HG03565 (cell line): Measurements from ENCODE around the gene HAX1.
"Not testable (repeated sequence)": the region's sequence is repeated elsewhere in the genome, so short reads cannot be mapped to it uniquely, and the experiment has no call there.

ENCODE experiments used
- ATAC-seq: cut with Tn5 transposase; IDR thresholded peaks from one replicate; pipeline ENCODE4 v1.9.1; 2021; ENCODE audit warnings: mild to moderate bottlenecking, moderate library complexity; ENCODE audit not compliant: unreplicated experiment

The HAX1 gene

DNA sequence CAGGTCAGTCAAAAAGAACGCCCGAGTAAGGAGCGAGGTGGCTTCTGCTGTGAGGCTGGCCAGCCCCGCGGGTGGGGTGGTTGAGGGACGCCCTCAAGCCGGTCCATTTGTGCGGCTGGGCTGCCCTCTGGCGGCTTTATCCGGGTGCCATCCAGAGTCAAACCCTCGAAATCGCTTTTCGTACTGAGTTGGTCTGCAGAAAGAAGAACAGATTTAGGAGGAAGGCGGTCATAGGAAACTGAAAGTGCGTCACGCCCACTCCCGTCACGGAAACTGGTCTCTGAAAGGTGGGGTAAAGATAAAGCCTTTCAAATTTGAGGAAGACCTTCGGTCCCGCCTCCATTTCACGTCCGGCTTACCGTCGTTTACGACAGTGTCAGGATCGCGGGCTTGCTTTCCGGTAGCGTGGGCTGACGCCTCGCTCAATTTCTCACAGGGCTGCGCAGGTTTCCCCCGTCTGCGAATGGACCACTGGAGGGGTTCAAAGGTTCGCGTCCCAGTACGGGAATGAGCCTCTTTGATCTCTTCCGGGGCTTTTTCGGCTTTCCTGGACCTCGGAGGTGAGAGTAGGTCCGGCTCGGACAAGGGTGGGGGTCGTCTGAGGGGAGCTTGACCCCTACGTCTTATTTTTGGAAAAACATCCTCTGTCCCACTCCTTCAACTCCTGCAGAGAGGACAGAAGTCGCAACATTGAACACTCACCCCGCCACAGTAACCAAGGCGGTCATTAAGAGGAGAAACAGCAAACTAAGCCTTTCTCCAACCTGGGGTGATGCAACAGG, at the start of gene HAX1:
TSS of gene HAX1 (plus strand) at position 413 of the 782 bp plus-strand sequence. CDS start at position 508, 95 bp downstream.
- peak; percentile 84 for ATAC-seq

- no peak for ATAC-seq
These were observed 49.5 kb upstream of the HAX1 start for GRCh38 chr1:154222918-154223317.

- ATAC-seq = no peak
These were observed 48.8 kb upstream of the HAX1 start for GRCh38 chr1:154223621-154224020.

- ATAC-seq = no peak
These were observed 47.1 kb upstream of the HAX1 start for GRCh38 chr1:154225370-154225769.

DNA sequence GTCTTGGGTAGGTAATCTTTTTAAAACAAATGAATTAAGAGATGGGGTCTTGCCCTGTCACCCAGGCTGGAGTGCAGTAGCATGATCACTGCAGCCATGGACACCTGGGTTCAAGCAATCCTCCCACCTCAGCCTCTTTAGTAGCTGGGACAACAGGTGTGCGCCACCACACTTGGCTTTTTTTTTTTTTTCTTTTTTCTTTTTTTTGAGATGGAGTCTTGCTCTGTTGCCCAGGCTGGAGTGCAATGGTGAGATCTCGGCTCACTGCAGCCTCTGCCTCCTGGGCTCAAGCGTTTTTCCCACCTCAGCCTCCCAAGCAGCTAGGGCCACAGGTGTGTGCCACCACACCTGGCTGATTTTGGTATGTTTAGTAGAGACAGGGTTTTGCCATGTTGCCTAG, 41.3 kb upstream of the HAX1 start:
- not testable (repeated sequence) for ATAC-seq

- ATAC-seq = not testable (repeated sequence)
These were observed 39.3 kb upstream of the HAX1 start for GRCh38 chr1:154233127-154233526.

GRCh38 chr1:154236855-154237254, 35.6 kb upstream of the HAX1 start:
- no peak for ATAC-seq

DNA sequence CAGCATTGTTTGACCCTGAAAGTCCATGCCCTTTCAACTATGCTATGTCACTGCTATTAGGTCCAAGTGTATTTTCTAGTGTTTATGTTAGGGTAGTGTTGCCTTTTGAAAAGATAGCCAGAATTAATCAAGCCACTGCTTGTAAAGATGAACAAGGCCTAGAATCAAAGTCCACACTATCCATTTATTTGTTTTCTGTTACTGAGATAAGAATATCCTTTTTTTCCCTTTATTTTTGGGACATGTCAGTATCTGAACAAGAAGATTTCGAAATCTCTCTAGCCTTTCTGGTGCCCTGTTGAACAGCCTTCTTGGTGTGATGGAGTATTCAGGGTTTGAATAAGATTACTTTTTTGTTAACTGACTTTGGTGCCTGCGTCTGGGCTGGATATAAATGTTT, 35.0 kb upstream of the HAX1 start:
- ATAC-seq = no peak

DNA sequence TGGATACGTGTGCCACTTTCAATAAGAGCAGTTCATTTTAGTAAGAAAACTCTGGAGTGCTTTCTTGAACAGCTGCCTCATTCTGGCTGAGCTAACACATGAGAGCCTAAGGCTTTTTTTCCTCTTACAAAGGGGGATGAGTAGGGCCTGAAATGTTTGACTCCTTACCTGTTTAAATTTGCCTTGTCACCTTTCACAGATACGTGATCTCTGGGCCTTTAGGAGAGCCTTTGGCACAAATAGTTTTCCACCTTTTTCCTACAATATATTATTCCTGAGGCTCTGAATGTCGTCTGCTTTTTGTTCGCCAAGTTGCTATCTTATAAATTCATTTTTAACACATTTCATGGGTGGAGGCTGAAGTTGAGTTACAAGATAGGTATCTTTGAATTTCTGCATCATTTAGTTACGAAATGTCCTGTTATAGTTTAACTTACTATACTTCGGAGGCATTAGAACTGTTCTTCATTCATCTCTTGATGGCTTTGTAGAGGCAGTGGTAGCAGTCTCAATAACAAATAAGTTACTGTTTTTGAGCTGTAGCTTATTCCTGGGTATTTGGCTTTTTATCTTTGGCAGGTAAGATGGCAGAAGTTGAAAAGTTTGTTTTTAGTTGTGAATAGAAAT, 34.4 kb upstream of the HAX1 start:
- no peak for ATAC-seq

GRCh38 chr1:154239491-154239890, 32.9 kb upstream of the HAX1 start:
- no peak for ATAC-seq

DNA sequence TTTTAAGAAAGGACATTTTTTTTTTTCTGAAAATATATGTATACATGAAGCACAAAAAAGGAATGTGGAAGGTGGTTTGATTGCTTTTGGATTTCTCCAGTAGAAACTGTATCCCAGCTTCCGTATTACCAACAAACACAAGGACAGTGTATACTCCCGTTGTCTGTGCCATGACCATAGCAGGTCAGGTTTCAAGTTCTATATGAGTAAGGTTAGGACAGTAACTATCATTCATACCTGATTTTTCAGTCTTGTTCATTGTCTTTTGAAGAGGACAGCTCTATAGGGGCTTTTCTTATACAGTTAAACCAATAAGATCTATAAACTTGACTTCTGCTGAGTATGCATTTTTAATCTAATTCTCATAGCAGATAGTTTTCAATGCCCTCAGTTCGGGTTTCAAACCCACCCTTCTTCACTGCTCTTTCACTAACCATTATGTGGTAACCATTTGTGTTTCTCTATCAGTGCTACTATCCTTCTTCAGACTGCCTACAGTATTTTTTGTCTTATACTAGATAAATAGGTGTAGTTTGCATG, 32.1 kb upstream of the HAX1 start:
- ATAC-seq = no peak

GRCh38 chr1:154241703-154242351, 30.6 kb upstream of the HAX1 start:
- no peak for ATAC-seq

GRCh38 chr1:154253671-154254070, 18.8 kb upstream of the HAX1 start:
- ATAC-seq = no peak

DNA sequence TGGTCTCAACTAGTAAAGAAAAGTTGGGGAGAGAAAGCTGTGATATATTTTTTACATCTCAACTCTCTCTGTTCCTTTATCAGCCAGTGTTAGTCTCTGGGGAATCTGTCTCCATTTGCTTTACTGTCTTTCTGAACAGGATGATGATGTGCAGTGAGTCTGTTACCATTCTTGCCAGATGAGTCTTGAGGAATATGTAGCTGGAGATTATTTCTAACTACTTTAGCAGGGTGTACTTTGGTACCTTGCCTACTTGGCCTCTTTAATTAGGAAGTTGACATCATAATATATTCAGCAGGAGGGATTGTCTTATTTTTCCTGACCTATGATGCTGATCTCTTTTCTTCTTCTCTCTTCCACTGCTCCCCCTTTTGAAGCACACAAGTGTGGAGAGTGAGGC, 15.7 kb upstream of the HAX1 start:
- ATAC-seq = no peak

- ATAC-seq = no peak
These were observed 13.6 kb upstream of the HAX1 start for GRCh38 chr1:154258784-154259183.

DNA sequence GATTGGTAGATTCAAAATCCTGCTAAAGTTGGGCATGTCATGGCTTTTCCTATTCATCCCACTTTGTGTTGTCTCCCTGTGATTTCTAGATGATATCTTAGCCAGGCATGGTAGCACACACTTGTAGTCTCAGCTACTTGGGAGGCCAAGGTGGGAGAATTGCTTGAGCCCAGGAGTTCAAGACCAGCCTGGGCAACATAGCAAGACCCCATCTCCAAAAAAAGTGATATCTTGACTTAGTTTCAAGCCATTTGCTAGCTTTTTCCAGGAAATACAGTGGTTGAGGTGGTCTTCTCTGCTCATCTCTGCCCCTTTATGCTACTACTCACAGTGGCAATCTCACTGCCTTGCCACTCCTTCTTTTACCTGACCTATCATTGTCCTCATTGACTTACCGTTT, 12.3 kb upstream of the HAX1 start:
- no peak for ATAC-seq

DNA sequence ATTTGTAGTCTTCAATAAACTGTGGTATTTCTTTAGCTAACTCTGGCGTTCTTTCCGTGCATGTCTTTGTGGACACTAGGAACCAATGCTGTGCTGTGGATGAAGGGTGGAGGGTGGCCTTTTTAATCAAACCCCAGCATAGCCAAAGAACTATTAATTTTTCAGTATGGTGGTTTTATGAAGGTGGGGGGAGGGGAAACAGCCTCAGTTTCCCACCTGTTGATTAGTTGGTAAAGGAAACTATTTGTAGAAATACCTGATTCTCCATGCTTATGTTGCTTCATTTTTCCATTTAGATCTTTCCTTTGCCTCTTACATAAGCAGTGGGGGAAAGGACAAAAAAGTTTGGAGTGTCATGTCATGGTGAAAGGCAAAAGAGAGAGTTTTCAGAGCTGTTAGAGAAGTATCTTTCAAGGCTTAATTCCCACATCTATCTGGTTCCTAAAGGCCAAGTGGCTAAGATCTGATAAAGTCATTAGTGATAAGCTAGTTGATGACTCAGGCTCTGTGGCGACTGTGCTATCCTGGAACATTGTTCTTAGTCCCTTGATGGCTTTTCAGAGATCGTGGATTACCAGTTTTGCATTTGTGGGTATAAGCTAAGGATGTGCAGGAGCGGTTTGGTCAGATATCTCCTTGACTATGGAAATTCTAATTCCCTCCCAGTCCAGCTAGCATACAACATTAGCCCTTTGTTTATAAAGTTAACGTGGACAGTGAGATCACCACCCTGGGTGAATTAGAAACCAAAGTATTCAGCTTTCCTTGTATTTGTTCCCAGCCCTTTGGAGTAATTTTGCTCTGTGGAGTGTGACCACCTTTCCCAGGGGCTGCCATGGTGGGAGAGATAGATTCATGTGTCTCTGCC, 8.7 kb upstream of the HAX1 start:
- no peak for ATAC-seq

- ATAC-seq = no peak
These were observed 8.0 kb upstream of the HAX1 start for GRCh38 chr1:154264454-154264853.

GRCh38 chr1:154265586-154265985, 6.8 kb upstream of the HAX1 start:
- no peak for ATAC-seq

DNA sequence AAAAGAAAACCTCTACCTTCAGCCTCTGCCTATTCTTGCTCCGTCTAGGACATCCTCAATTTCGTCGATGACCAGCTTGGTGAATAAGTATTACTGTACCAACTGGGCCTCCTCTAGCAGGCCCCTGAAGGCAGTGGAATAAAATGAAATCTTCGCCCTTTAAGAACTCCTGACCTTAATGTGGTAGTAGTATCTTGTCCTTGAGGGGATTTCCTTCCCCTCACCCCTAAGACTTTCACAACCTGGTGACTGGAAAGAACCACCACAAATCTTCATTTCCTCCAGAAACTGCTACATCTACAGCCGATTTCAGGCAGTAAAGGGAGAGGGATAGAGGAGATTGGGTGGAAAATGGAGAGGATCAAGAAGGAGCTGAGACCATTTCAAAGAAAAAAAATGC, 1.6 kb upstream of the HAX1 start:
- no peak for ATAC-seq
